ENCODE measurements around the gene CUEDC2.

- no peak for TF ChIP-seq GABPA (IDR thresholded peaks at IDR 0.05; ENCODE audit: low read depth)
- no peak for TF ChIP-seq RCOR1 (conservative IDR thresholded peaks at IDR 0.05; ENCODE audit: low read depth, low read length)
- TF ChIP-seq ZBED1 (IDR thresholded peaks at IDR 0.05; ENCODE audit: borderline replicate concordance), result no peak
- no peak for TF ChIP-seq REST (IDR thresholded peaks at IDR 0.05; ENCODE audit: low read depth, low read length)
- TF ChIP-seq EZH2 (IDR thresholded peaks at IDR 0.05; ENCODE audit: borderline replicate concordance, control insufficient read depth, low read depth, low read length), result no peak
Measured at GRCh38 chr10:102453502-102453901, 21.1 kb upstream of the CUEDC2 start.
